Fibroblast of mammary gland (primary cell): ENCODE data around the gene FAM20C.

Source experiments
- DNase-seq: peaks from one replicate; pipeline ENCODE4 v3.0.0-alpha.2; 2010; ENCODE audit warnings: low read depth
- H3K4me3 ChIP-seq: 2 replicates; pipeline ENCODE4 v1.5.1; 2011; ENCODE audit warnings: low read depth, mild to moderate bottlenecking, low read length, moderate library complexity; ENCODE audit not compliant: control insufficient read depth
- CTCF ChIP-seq: conservative IDR thresholded peaks from 2 replicates; pipeline ENCODE4 v1.5.1; 2011; ENCODE audit warnings: low read depth, low read length, inconsistent platforms; ENCODE audit not compliant: control insufficient read depth, insufficient read depth

FAM20C gene

GRCh38 chr7:303425-303824, 111.1 kb downstream of the FAM20C start:
- DNase-seq = no peak
- no peak overlapping the region for H3K4me3 ChIP-seq
- no peak for TF ChIP-seq CTCF

- TF ChIP-seq CTCF = no peak
- no peak overlapping the region for H3K4me3 ChIP-seq
- DNase-seq = no peak
Observed at GRCh38 chr7:303884-304573, 111.7 kb downstream of the FAM20C start.

GRCh38 chr7:304574-305409, 112.4 kb downstream of the FAM20C start:
- TF ChIP-seq CTCF = no peak
- no peak for DNase-seq
- H3K4me3 ChIP-seq = no peak overlapping the region

- no peak for TF ChIP-seq CTCF
- DNase-seq = no peak
- H3K4me3 ChIP-seq = no peak overlapping the region
Observed at GRCh38 chr7:305410-306151, 113.2 kb downstream of the FAM20C start.

- DNase-seq = no peak
- no peak for TF ChIP-seq CTCF
- H3K4me3 ChIP-seq = no peak overlapping the region
Observed at GRCh38 chr7:307970-308369, 115.6 kb downstream of the FAM20C start.

- TF ChIP-seq CTCF = no peak
- DNase-seq = no peak
- H3K4me3 ChIP-seq = no peak overlapping the region
Observed at GRCh38 chr7:309586-310228, 117.3 kb downstream of the FAM20C start.
